C1 segment of cervical spinal cord (tissue), 14 donors: ENCODE data around the gene MIS12.

Experiments
- DNase-seq, 14 donors: peaks; one replicate each; lab custom pipeline; 2025; lab: John Stamatoyannopoulos, UW

MIS12 gene

GRCh38 chr17:5486206-5487124 lies at the start of gene MIS12:
MIS12 (plus strand) TSS chr17:5486566; CDS start chr17:5488863, 2,297 bp downstream.
- DNase-seq = peak; percentile 87 to 99 (median 97)

GRCh38 chr17:5437721-5438317 lies 48.5 kb upstream of the MIS12 start:
- no peak for DNase-seq

- peak; percentile 7 to 93 (median 82) for DNase-seq
Measured at GRCh38 chr17:5438716-5439445, 47.5 kb upstream of the MIS12 start, which contains the start of gene C1QBP. C1QBP (minus strand) TSS chr17:5439155; CDS start chr17:5439073, 82 bp downstream.

GRCh38 chr17:5439446-5439764 lies 47.0 kb upstream of the MIS12 start:
- peak in 1 of 14 donors; percentile 30 for DNase-seq

GRCh38 chr17:5443728-5444127 lies 42.6 kb upstream of the MIS12 start:
- no peak for DNase-seq

- DNase-seq = no peak
Measured at GRCh38 chr17:5444209-5444608, 42.2 kb upstream of the MIS12 start.

- DNase-seq = peak in 12 of 14 donors; percentile 29 to 82 (median 66)
Measured at GRCh38 chr17:5446786-5447185, 39.6 kb upstream of the MIS12 start.

GRCh38 chr17:5464717-5465507 lies 21.5 kb upstream of the MIS12 start:
- no peak for DNase-seq

GRCh38 chr17:5466295-5466694 lies 20.1 kb upstream of the MIS12 start:
- DNase-seq = no peak

- DNase-seq = no peak
Measured at GRCh38 chr17:5467416-5467815, 18.9 kb upstream of the MIS12 start.

GRCh38 chr17:5468075-5468473 lies 18.3 kb upstream of the MIS12 start:
- peak in 5 of 14 donors; percentile 22 to 55 (median 40) for DNase-seq

GRCh38 chr17:5472511-5472910 lies 13.9 kb upstream of the MIS12 start:
- DNase-seq = no peak

- no peak for DNase-seq
Measured at GRCh38 chr17:5473906-5474305, 12.5 kb upstream of the MIS12 start.

- no peak for DNase-seq
Measured at GRCh38 chr17:5478992-5479391, 7.4 kb upstream of the MIS12 start.

- DNase-seq = no peak
Measured at GRCh38 chr17:5480962-5481361, 5.4 kb upstream of the MIS12 start.

GRCh38 chr17:5481451-5481850 lies 4.9 kb upstream of the MIS12 start:
- no peak for DNase-seq

GRCh38 chr17:5485270-5486205 lies 828 bp upstream of the MIS12 start, which contains the start of gene DERL2:
DERL2 (minus strand) TSS chr17:5486178; CDS start chr17:5486161, 17 bp downstream.
- no peak for DNase-seq

GRCh38 chr17:5488752-5489151 lies 2.4 kb downstream of the MIS12 start:
- no peak for DNase-seq

- DNase-seq = no peak
Measured at GRCh38 chr17:5492970-5493369, 6.6 kb downstream of the MIS12 start.
